ENCODE results near the gene ABI1. TPM values are rescaled to one million over a fixed set of nuclear protein-coding genes. Genes with fewer than 3 reads are reported as not detected.
A peak's percentile ranks its signal among the peaks of the same experiment; 100 is the strongest.

Gene ABI1
- total RNA-seq, 1 donor from 2014 or later = 45.5 TPM

DNA sequence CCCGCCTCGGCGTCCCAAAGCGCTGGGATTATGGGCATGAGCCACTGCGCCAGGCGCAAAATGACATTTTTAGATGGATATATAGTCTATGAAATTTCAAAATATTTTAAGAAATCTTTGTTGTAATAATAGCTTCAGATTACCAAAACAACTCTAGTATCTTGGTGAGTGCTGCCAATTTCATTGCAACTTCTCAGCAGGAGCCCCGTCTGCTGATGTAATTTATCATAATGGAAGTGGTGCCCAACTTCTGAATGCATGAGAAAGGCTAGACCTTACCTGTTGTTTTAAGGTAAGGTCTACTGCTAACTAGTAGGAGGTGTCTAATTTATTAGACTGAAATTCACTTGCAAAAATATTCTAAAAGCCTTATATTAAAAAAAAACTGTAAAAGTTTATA is 143.3 kb downstream of the ABI1 start:
- DNase-seq (ENCODE audit: extremely low spot score, unreplicated experiment) = no peak
- Mint-ChIP-seq H3K27me3 (no peaks in the 10 kb centered on the region), H3K4me1 (ENCODE audit: unreplicated experiment) (no peaks in the 10 kb centered on the region), H3K4me3 (no peak overlapping the region), H3K27ac (no peak overlapping the region), H3K9me3 (no peaks in the 10 kb centered on the region), H3K36me3 (peaks cover 6% of the 10 kb centered on the region)
- TF ChIP-seq, protein P1, sequence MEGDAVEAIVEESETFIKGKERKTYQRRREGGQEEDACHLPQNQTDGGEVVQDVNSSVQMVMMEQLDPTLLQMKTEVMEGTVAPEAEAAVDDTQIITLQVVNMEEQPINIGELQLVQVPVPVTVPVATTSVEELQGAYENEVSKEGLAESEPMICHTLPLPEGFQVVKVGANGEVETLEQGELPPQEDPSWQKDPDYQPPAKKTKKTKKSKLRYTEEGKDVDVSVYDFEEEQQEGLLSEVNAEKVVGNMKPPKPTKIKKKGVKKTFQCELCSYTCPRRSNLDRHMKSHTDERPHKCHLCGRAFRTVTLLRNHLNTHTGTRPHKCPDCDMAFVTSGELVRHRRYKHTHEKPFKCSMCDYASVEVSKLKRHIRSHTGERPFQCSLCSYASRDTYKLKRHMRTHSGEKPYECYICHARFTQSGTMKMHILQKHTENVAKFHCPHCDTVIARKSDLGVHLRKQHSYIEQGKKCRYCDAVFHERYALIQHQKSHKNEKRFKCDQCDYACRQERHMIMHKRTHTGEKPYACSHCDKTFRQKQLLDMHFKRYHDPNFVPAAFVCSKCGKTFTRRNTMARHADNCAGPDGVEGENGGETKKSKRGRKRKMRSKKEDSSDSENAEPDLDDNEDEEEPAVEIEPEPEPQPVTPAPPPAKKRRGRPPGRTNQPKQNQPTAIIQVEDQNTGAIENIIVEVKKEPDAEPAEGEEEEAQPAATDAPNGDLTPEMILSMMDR (conservative IDR thresholded peaks at IDR 0.05) = no peak

DNA sequence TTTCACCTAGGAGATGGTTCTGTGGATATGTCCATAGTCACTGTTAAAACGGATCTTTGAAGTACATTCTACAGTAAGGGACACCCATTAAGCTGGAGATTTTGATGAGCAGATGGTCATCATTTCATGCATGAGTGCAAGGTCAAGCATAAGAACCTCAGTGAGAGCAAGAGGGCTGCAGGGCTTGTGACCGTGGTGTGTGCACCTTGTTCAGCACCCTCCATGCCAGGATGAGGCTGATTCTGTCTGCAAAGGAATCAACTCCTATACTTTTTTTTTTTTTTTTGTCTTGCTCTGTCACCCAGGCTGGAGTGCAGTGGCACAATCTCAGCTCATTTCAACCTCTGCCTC is 145.6 kb downstream of the ABI1 start:
- peak overlapping the region; percentile 27 for H3K27ac Mint-ChIP-seq
- no peaks in the 10 kb centered on the region for H3K9me3 Mint-ChIP-seq
- no peak overlapping the region for H3K4me3 Mint-ChIP-seq
- H3K36me3 Mint-ChIP-seq = peaks cover 6% of the 10 kb centered on the region
- H3K27me3 Mint-ChIP-seq = no peaks in the 10 kb centered on the region
- TF ChIP-seq, protein P1 (conservative IDR thresholded peaks at IDR 0.05) = no peak
- no peak for DNase-seq (ENCODE audit: extremely low spot score, unreplicated experiment)
- no peaks in the 10 kb centered on the region for H3K4me1 Mint-ChIP-seq (ENCODE audit: unreplicated experiment)

DNA sequence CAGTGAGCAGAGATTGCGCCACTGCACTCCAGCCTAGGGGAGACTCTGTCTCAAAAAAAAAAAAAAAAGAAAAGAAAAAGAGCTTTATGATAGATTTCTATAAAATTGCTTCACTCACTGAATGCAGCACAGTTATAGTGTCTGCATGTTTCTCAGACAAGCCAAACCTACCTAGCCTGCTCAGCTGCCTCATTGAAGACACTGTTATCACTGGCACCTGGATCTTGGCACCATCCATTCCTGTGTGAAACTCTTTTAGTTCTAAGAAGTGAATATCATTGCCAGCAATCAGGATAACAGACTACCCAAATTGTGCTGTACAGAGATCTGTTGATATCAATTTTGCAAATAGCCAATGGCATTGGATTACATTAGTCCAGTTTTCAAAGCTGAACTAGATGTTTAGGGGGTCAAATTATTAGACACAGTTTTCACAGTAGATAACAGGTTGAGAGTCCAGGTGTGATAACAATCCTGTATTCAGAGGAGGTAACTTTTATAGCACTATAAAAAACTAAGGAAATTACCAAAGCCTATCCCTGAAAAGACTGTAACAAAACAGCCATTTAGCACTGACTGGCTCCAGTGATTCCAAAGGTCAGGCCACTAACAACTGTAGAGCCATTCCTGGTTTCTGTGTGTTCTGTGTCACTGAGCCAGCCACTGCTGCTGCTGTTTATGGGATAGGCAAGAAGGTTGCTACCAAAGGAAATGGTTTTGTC is 146.2 kb downstream of the ABI1 start:
- H3K27ac Mint-ChIP-seq = peak overlapping the region; percentile 27
- TF ChIP-seq, protein P1 (conservative IDR thresholded peaks at IDR 0.05) = no peak

DNA sequence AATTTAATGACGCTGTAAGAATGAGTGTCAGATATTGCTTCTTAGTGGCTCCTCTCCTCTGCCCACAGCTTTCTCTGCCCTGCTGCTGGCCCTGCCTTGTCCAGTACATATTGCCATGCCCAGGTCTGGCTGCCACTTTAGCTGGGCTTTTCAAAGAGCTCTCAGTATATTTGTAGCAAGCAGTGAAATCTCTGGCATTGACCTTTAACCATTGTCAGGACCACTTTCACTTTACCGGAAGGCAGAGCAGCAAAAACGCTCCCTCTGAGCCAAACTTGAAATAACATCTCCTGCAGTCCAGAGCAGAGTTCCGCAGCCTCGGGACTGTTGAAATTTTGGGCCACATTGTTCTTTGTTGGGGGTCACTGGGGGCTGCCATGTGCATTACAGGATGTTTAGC is 149.4 kb downstream of the ABI1 start:
- H3K27me3 Mint-ChIP-seq = no peaks in the 10 kb centered on the region
- H3K4me1 Mint-ChIP-seq (ENCODE audit: unreplicated experiment) = no peaks in the 10 kb centered on the region
- TF ChIP-seq, protein P1 (conservative IDR thresholded peaks at IDR 0.05) = no peak
- peaks cover 20% of the 10 kb centered on the region for H3K36me3 Mint-ChIP-seq
- H3K27ac Mint-ChIP-seq = no peak overlapping the region
- no peak for DNase-seq (ENCODE audit: extremely low spot score, unreplicated experiment)
- H3K4me3 Mint-ChIP-seq = no peak overlapping the region
- no peaks in the 10 kb centered on the region for H3K9me3 Mint-ChIP-seq

More for the DNA sequence above, 146.2 kb downstream of the ABI1 start:
- Mint-ChIP-seq H3K4me3 (no peak overlapping the region), H3K36me3 (peaks cover 6% of the 10 kb centered on the region), H3K9me3 (no peaks in the 10 kb centered on the region), H3K27me3 (no peaks in the 10 kb centered on the region), H3K4me1 (ENCODE audit: unreplicated experiment) (no peaks in the 10 kb centered on the region)
- no peak for DNase-seq (ENCODE audit: extremely low spot score, unreplicated experiment)

DNA sequence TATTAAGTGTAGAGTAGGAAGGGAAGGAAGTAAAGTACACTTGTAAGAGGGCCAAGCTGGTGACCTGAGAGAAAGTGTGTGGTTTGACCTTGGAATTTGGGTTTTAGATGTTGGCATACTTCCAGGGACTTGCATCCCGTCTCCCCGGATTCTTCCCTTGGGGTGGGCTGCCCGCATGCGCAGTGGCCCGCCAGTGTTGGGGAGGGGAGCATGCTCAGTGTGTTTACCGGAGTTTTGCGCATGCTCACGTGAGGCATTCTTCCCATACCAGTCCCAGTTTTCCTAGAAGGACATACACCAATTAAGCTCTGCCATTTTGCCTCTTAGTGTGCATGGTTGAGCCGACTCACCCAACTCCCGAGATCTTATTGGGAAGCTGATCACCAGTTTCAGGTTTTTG is 153.8 kb downstream of the ABI1 start:
- TF ChIP-seq, protein P1 (conservative IDR thresholded peaks at IDR 0.05) = no peak
- H3K4me3 Mint-ChIP-seq = no peak overlapping the region
- no peak overlapping the region for H3K27ac Mint-ChIP-seq
- no peaks in the 10 kb centered on the region for H3K9me3 Mint-ChIP-seq
- H3K27me3 Mint-ChIP-seq = no peaks in the 10 kb centered on the region
- peaks cover 28% of the 10 kb centered on the region for H3K36me3 Mint-ChIP-seq
- no peak for DNase-seq (ENCODE audit: extremely low spot score, unreplicated experiment)
- no peaks in the 10 kb centered on the region for H3K4me1 Mint-ChIP-seq (ENCODE audit: unreplicated experiment)
